Sigmoid colon (tissue), 7 donors: ENCODE data around the gene AIFM1. TPM values are rescaled to one million over a fixed set of nuclear protein-coding genes. Genes with fewer than 3 reads are reported as not detected.

Experiments
- DNase-seq: peaks from one replicate; pipeline ENCODE4 v3.0.0-alpha.2; 2019
- H3K27ac ChIP-seq, 4 donors: fragments of 200-600 bp; sonication (generic); one replicate each; pipeline ENCODE4 v1.5.1; 2016 to 2019; ENCODE audit warnings: mild to moderate bottlenecking in 1 of 4
- H3K27me3 ChIP-seq, 3 donors: fragments of 200-600 bp; sonication (generic); one replicate each; pipeline ENCODE4 v1.5.1; 2019; ENCODE audit warnings: mild to moderate bottlenecking in 1 of 3
- H3K36me3 ChIP-seq, 4 donors: fragments of 200-600 bp; sonication (generic); one replicate each; pipeline ENCODE4 v1.5.1; 2016 to 2019
- H3K4me1 ChIP-seq, 4 donors: fragments of 200-600 bp; sonication (generic); one replicate each; pipeline ENCODE4 v1.5.1; 2017 to 2019
- H3K4me3 ChIP-seq, 4 donors: fragments of 200-600 bp; sonication (generic); one replicate each; pipeline ENCODE4 v1.5.1; 2017 to 2019; ENCODE audit warnings: mild to moderate bottlenecking in 2 of 4, moderate library complexity in 1 of 4
- H3K9me3 ChIP-seq, 4 donors: fragments of 200-600 bp in 3 of 4; sonication (generic) in 3 of 4; one replicate each; pipeline versions ENCODE4 v1.5.1 to v1.6.1; 2013 to 2019
- CTCF ChIP-seq, 4 experiments: fragments of 450-650 bp in 3 of 4; fragments of 200-600 bp in 1 of 4; IDR thresholded peaks; one replicate each; pipeline ENCODE4 v1.5.1; 2016 to 2019; ENCODE audit warnings: antibody characterized with exemption in 4 of 4, mild to moderate bottlenecking in 3 of 4, moderate library complexity in 2 of 4
- EP300 ChIP-seq, 4 donors: sonication (generic); formaldehyde crosslinking; IDR thresholded peaks; one replicate each; pipeline ENCODE4 v1.6.1; 2017; ENCODE audit warnings: antibody characterized with exemption in 4 of 4
- POLR2A ChIP-seq, 2 donors: fragments of 450-650 bp; IDR thresholded peaks; one replicate each; pipeline ENCODE4 v1.6.1; 2016; ENCODE audit warnings: antibody characterized with exemption in 2 of 2, mild to moderate bottlenecking in 2 of 2, moderate library complexity in 2 of 2
- POLR2AphosphoS5 ChIP-seq, 4 donors: sonication (generic); formaldehyde crosslinking; IDR thresholded peaks; one replicate each; pipeline ENCODE4 v1.6.1; 2017; ENCODE audit warnings: antibody characterized with exemption in 4 of 4
- WGBS, 2 donors: extraction: QIAGEN DNeasy Blood & Tissue Kit; methylation state at CpG; one replicate each; pipeline ENCODE4 v1.1.7; 2013; 5-methylcytosine and 5-hydroxymethylcytosine counted together
- intact Hi-C: fragments of 100-400 bp; cut with DNase I; formaldehyde crosslinking; loops from one replicate; pipeline ENCODE4 v1.15.1; 2023
- polyA plus RNA-seq, 3 donors: library from polyadenylated mRNA; stranded (reverse); fragments of 200-250 nt; gene quantifications; one replicate each; pipeline ENCODE4 v1.2.3, GENCODE V29; 2013
- total RNA-seq, 4 donors: library from RNA; depleted of rRNA; stranded (reverse); fragments of >200 nt; gene quantifications; one replicate each; pipeline ENCODE4 v1.1.0, GENCODE V29; 2016
- donor health status: healthy with polysubstance abuse.
- donor health status: Bipolar disorder and iron deficiency.
- donor health status: healthy.

AIFM1 gene
- total and polyA plus RNA-seq, 7 donors: 9.7 to 55.9 (median 19.8) TPM

GRCh38 chrX:130130990-130131389 is 34.7 kb downstream of the AIFM1 start:
- H3K27ac ChIP-seq: no peak overlapping the region
- H3K27me3 ChIP-seq: peaks cover 0 to 4% (median 0%) of the 10 kb centered on the region in 3 donors
- TF ChIP-seq POLR2AphosphoS5 (IDR thresholded peaks at IDR 0.05) (no peak), EP300 (IDR thresholded peaks at IDR 0.05) (no peak), POLR2A (IDR thresholded peaks at IDR 0.05) (no peak), CTCF (IDR thresholded peaks at IDR 0.05) (no peak)
- no peak for DNase-seq
- H3K9me3 ChIP-seq: no peaks in the 10 kb centered on the region
- peaks cover 0 to 2% (median under 1%) of the 10 kb centered on the region in 4 donors for H3K4me1 ChIP-seq
- 97 to 99% methylated on average over 5 of the region's 5 CpGs for WGBS, 2 donors
- no peak overlapping the region for H3K4me3 ChIP-seq
- intact Hi-C loops: no loop called here
- H3K36me3 ChIP-seq: peaks cover 0 to 61% (median 4%) of the 10 kb centered on the region in 4 donors

- Histone ChIP-seq H3K9me3 (no peaks in the 10 kb centered on the region), H3K4me1 (peaks cover 0 to 28% (median 14%) of the 10 kb centered on the region in 4 donors), H3K4me3 (no peak overlapping the region), H3K27me3 (peaks cover 0 to under 1% (median 0%) of the 10 kb centered on the region in 3 donors), H3K36me3 (peaks cover 0 to 15% (median 0%) of the 10 kb centered on the region in 4 donors), H3K27ac (peak overlapping the region; percentile 56 to 81 (median 74))
- intact Hi-C loops: no loop called here
- TF ChIP-seq EP300 (IDR thresholded peaks at IDR 0.05) (peak in 1 of 4 donors; percentile 49), CTCF (IDR thresholded peaks at IDR 0.05) (no peak), POLR2A (IDR thresholded peaks at IDR 0.05) (no peak), POLR2AphosphoS5 (IDR thresholded peaks at IDR 0.05) (peak; percentile 19 to 59 (median 44))
- DNase-seq: peak; percentile 91
- 68 to 74% methylated on average over 13 of the region's 13 CpGs for WGBS, 2 donors
These were observed 40.4 kb downstream of the AIFM1 start for GRCh38 chrX:130125091-130125874.

- TF ChIP-seq POLR2AphosphoS5 (IDR thresholded peaks at IDR 0.05): no peak
- intact Hi-C loops: loop anchor here (5.0 kb wide), 1 partner anchor 38 kb away; no protein-coding TSS in a partner anchor
- H3K9me3 ChIP-seq: no peaks in the 10 kb centered on the region
- H3K27ac ChIP-seq: peak overlapping the region; percentile 56 to 81 (median 74)
- H3K36me3 ChIP-seq: peaks cover 0 to 10% (median 0%) of the 10 kb centered on the region in 4 donors
- peaks cover 0 to 35% (median 17%) of the 10 kb centered on the region in 4 donors for H3K4me1 ChIP-seq
- no peaks in the 10 kb centered on the region for H3K27me3 ChIP-seq
- WGBS, 2 donors: 94 to 95% methylated on average over 4 of the region's 4 CpGs
- no peak overlapping the region for H3K4me3 ChIP-seq
- DNase-seq: no peak
These were observed 41.1 kb downstream of the AIFM1 start for GRCh38 chrX:130124577-130124976.

- no peaks in the 10 kb centered on the region for H3K27me3 ChIP-seq
- no peaks in the 10 kb centered on the region for H3K9me3 ChIP-seq
- no peak for DNase-seq
- H3K27ac ChIP-seq: peak overlapping the region; percentile 65 to 81 (median 74)
- TF ChIP-seq CTCF (IDR thresholded peaks at IDR 0.05) (no peak), POLR2A (IDR thresholded peaks at IDR 0.05) (no peak), EP300 (IDR thresholded peaks at IDR 0.05) (no peak), POLR2AphosphoS5 (IDR thresholded peaks at IDR 0.05) (no peak)
- intact Hi-C loops: loop anchor here (2.0 to 5.0 kb wide), 2 partner anchors 41 kb away; no protein-coding TSS in a partner anchor
- H3K4me1 ChIP-seq: peaks cover 0 to 51% (median 27%) of the 10 kb centered on the region in 4 donors
- H3K4me3 ChIP-seq: peak overlapping the region in 3 of 4 donors; percentile 31 to 46 (median 45)
- no peaks in the 10 kb centered on the region for H3K36me3 ChIP-seq
- 39 to 69% methylated on average over 13 of the region's 13 CpGs for WGBS, 2 donors
These were observed 44.2 kb downstream of the AIFM1 start for GRCh38 chrX:130121505-130121800.

- Histone ChIP-seq H3K4me1 (peaks cover 0 to 48% (median 25%) of the 10 kb centered on the region in 4 donors), H3K4me3 (peak overlapping the region; percentile 16 to 46 (median 38)), H3K27me3 (no peaks in the 10 kb centered on the region), H3K36me3 (no peaks in the 10 kb centered on the region), H3K9me3 (no peaks in the 10 kb centered on the region), H3K27ac (peak overlapping the region; percentile 65 to 81 (median 74))
- TF ChIP-seq CTCF (IDR thresholded peaks at IDR 0.05) (peak; percentile 57 to 66 (median 62)), POLR2AphosphoS5 (IDR thresholded peaks at IDR 0.05) (peak in 2 of 4 donors; percentile 39 to 49), EP300 (IDR thresholded peaks at IDR 0.05) (no peak)
- 1 to 4% methylated on average over 58 of the region's 58 CpGs for WGBS, 2 donors
- DNase-seq: peak; percentile 89
- intact Hi-C loops: loop anchor here (2.0 to 5.0 kb wide), 2 partner anchors 40 to 41 kb away; no protein-coding TSS in a partner anchor
These were observed 44.7 kb downstream of the AIFM1 start for GRCh38 chrX:130120746-130121504.
